GM12872 (cell line): ENCODE data around the gene MYO5C.

Experiments
- CTCF ChIP-seq: IDR thresholded peaks from 3 replicates; pipeline ENCODE4 v1.5.1; 2011; ENCODE audit warnings: low read depth, mild to moderate bottlenecking, low read length, moderate library complexity; ENCODE audit not compliant: insufficient read depth

Gene MYO5C

GRCh38 chr15:52324109-52324508 is 28.5 kb upstream of the MYO5C start:
- TF ChIP-seq CTCF, result no peak

GRCh38 chr15:52318729-52319500 is 23.3 kb upstream of the MYO5C start:
- no peak for TF ChIP-seq CTCF

- TF ChIP-seq CTCF, result no peak
These were observed 22.1 kb upstream of the MYO5C start for GRCh38 chr15:52317688-52318087.

- no peak for TF ChIP-seq CTCF
These were observed 21.4 kb upstream of the MYO5C start for GRCh38 chr15:52317022-52317421.

GRCh38 chr15:52309154-52309548 is 13.5 kb upstream of the MYO5C start:
- no peak for TF ChIP-seq CTCF

- no peak for TF ChIP-seq CTCF
These were observed 13.0 kb upstream of the MYO5C start for GRCh38 chr15:52308446-52309153.

GRCh38 chr15:52307847-52308246 is 12.2 kb upstream of the MYO5C start:
- TF ChIP-seq CTCF, result no peak
